Sigmoid colon (tissue), 3 donors: ENCODE data around the gene PLBD2.

Source experiments
- POLR2A ChIP-seq, 2 donors: fragments of 450-650 bp; IDR thresholded peaks; one replicate each; pipeline ENCODE4 v1.6.1; 2016; ENCODE audit warnings: antibody characterized with exemption in 2 of 2, mild to moderate bottlenecking in 2 of 2, moderate library complexity in 2 of 2
- TF ChIP-seq, protein P1 (sequence below), 4 experiments: fragments of 450-650 bp in 3 of 4; fragments of 200-600 bp in 1 of 4; IDR thresholded peaks; one replicate each; pipeline ENCODE4 v1.5.1; 2016 to 2019; ENCODE audit warnings: antibody characterized with exemption in 4 of 4, mild to moderate bottlenecking in 3 of 4, moderate library complexity in 2 of 4

DNA sequence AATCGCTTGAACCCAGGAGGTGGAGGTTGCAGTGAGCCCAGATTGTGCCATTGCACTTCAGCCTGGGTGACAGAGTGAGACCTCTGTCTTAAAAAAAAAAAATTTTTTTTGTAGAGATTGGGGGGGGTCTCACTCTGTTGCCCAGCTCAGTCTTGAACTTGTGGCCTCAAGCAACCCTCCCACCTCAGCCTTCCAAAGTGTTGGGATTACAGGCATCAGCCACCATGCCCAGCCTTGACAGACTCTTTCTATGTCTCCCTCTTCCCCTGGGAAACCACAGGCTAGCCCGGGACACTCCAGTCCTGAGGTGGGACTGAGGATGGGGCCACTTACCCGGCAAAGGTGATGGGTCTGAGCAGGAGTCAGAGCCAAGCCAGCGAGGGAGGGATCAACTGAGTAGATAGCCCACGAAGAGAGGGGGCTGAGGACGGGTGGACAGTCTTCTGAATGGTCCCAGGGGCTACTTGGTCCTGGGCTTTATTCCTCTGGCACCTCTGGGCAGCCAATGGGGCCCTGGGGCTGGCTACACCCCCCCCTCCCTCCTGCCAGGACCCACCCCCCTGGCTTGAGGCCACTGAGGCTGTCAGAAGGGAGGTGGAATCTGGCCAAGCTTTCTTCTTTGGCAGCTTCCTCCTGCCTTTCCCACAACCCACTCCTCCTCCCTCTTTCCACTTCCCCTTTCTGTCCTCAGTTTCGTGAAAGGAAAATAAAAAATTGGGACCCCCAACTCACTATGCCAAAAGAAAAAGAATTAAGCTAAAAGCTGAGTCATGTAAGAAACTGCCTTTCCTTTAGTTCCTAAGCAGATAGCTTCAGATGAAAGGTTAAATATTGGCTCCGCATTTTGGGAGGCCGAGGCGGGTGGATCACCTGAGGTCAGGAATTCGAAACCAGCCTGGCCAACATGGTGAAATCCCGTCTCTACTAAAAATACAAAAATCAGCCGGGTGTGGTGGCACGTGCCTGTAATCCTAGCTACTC is 45.3 kb downstream of the PLBD2 start, which contains the start of gene SDS:
- TF ChIP-seq POLR2A (IDR thresholded peaks at IDR 0.05): no peak
- TF ChIP-seq, protein P1, sequence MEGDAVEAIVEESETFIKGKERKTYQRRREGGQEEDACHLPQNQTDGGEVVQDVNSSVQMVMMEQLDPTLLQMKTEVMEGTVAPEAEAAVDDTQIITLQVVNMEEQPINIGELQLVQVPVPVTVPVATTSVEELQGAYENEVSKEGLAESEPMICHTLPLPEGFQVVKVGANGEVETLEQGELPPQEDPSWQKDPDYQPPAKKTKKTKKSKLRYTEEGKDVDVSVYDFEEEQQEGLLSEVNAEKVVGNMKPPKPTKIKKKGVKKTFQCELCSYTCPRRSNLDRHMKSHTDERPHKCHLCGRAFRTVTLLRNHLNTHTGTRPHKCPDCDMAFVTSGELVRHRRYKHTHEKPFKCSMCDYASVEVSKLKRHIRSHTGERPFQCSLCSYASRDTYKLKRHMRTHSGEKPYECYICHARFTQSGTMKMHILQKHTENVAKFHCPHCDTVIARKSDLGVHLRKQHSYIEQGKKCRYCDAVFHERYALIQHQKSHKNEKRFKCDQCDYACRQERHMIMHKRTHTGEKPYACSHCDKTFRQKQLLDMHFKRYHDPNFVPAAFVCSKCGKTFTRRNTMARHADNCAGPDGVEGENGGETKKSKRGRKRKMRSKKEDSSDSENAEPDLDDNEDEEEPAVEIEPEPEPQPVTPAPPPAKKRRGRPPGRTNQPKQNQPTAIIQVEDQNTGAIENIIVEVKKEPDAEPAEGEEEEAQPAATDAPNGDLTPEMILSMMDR (IDR thresholded peaks at IDR 0.05): no peak
